ENCODE measurements around the gene IFFO2. TPM values are rescaled to one million over a fixed set of nuclear protein-coding genes. Genes with fewer than 3 reads are reported as not detected.
A peak's percentile ranks its signal among the peaks of the same experiment; 100 is the strongest.

The IFFO2 gene
- total and polyA plus RNA-seq, 2 of the 13 experiments (the other 11 are each of a cell fraction or from before 2014, with no cell fraction given), result 7.3 to 16.7 TPM

DNA sequence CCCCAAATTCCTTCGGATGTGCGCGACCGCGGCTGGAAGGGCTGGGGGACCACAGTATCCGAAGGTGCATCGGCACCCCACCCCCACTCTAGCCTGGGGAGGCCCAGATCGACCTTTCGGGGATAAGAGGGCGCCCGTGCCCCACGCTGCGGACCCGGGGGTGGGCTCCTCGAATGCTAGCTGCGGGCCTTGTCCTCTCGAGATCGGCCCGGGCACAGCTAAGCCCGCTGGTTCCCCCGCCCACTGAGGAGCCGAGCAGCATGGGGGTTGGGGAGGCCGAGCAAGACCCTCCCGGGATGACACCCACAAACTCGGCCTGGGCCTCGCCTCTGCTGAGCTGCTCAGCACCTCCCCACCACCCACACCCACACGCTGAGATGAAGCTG is 653 bp upstream of the IFFO2 start (continued):
- TF ChIP-seq, protein P1, sequence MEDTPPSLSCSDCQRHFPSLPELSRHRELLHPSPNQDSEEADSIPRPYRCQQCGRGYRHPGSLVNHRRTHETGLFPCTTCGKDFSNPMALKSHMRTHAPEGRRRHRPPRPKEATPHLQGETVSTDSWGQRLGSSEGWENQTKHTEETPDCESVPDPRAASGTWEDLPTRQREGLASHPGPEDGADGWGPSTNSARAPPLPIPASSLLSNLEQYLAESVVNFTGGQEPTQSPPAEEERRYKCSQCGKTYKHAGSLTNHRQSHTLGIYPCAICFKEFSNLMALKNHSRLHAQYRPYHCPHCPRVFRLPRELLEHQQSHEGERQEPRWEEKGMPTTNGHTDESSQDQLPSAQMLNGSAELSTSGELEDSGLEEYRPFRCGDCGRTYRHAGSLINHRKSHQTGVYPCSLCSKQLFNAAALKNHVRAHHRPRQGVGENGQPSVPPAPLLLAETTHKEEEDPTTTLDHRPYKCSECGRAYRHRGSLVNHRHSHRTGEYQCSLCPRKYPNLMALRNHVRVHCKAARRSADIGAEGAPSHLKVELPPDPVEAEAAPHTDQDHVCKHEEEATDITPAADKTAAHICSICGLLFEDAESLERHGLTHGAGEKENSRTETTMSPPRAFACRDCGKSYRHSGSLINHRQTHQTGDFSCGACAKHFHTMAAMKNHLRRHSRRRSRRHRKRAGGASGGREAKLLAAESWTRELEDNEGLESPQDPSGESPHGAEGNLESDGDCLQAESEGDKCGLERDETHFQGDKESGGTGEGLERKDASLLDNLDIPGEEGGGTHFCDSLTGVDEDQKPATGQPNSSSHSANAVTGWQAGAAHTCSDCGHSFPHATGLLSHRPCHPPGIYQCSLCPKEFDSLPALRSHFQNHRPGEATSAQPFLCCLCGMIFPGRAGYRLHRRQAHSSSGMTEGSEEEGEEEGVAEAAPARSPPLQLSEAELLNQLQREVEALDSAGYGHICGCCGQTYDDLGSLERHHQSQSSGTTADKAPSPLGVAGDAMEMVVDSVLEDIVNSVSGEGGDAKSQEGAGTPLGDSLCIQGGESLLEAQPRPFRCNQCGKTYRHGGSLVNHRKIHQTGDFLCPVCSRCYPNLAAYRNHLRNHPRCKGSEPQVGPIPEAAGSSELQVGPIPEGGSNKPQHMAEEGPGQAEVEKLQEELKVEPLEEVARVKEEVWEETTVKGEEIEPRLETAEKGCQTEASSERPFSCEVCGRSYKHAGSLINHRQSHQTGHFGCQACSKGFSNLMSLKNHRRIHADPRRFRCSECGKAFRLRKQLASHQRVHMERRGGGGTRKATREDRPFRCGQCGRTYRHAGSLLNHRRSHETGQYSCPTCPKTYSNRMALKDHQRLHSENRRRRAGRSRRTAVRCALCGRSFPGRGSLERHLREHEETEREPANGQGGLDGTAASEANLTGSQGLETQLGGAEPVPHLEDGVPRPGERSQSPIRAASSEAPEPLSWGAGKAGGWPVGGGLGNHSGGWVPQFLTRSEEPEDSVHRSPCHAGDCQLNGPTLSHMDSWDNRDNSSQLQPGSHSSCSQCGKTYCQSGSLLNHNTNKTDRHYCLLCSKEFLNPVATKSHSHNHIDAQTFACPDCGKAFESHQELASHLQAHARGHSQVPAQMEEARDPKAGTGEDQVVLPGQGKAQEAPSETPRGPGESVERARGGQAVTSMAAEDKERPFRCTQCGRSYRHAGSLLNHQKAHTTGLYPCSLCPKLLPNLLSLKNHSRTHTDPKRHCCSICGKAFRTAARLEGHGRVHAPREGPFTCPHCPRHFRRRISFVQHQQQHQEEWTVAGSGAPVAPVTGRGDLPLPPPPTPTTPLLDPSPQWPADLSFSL (CRISPR knock-in tag; IDR thresholded peaks at IDR 0.05), result no peak
- TF ChIP-seq, protein P2, sequence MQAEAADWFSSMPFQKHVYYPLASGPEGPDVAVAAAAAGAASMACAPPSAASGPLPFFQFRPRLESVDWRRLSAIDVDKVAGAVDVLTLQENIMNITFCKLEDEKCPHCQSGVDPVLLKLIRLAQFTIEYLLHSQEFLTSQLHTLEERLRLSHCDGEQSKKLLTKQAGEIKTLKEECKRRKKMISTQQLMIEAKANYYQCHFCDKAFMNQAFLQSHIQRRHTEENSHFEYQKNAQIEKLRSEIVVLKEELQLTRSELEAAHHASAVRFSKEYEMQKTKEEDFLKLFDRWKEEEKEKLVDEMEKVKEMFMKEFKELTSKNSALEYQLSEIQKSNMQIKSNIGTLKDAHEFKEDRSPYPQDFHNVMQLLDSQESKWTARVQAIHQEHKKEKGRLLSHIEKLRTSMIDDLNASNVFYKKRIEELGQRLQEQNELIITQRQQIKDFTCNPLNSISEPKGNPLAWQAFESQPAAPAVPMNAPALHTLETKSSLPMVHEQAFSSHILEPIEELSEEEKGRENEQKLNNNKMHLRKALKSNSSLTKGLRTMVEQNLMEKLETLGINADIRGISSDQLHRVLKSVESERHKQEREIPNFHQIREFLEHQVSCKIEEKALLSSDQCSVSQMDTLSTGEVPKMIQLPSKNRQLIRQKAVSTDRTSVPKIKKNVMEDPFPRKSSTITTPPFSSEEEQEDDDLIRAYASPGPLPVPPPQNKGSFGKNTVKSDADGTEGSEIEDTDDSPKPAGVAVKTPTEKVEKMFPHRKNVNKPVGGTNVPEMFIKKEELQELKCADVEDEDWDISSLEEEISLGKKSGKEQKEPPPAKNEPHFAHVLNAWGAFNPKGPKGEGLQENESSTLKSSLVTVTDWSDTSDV (CRISPR knock-in tag; IDR thresholded peaks at IDR 0.05), result peak; percentile 76; the same call in 1 of the 2 replicates
- TF ChIP-seq, protein P3, sequence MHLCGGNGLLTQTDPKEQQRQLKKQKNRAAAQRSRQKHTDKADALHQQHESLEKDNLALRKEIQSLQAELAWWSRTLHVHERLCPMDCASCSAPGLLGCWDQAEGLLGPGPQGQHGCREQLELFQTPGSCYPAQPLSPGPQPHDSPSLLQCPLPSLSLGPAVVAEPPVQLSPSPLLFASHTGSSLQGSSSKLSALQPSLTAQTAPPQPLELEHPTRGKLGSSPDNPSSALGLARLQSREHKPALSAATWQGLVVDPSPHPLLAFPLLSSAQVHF (CRISPR knock-in tag; IDR thresholded peaks at IDR 0.05), result no peak
- TF ChIP-seq ZNF678 (CRISPR knock-in tag; IDR thresholded peaks at IDR 0.05) (no peak), ZFX (CRISPR knock-in tag; IDR thresholded peaks at IDR 0.05; ENCODE audit: low read depth) (peak; percentile 24; the same call in 1 of the 2 replicates), TAF15 (IDR thresholded peaks at IDR 0.05; ENCODE audit: low read depth, low read length, poor library complexity, severe bottlenecking) (no peak), RORA (CRISPR knock-in tag; IDR thresholded peaks at IDR 0.05) (no peak), HNRNPK (IDR thresholded peaks at IDR 0.05; ENCODE audit: low read depth, low read length, poor library complexity, severe bottlenecking) (no peak), MYC (CRISPR knock-in tag; IDR thresholded peaks at IDR 0.05; ENCODE audit: borderline replicate concordance) (no peak; the same call in 1 of the 2 replicates), U2AF2 (IDR thresholded peaks at IDR 0.05; ENCODE audit: low read depth, low read length) (no peak), NRL (CRISPR knock-in tag; IDR thresholded peaks at IDR 0.05; ENCODE audit: borderline replicate concordance) (0 out of 2 replicates have a peak, but pooled peaks have one; percentile 50), ZNF891 (CRISPR knock-in tag; IDR thresholded peaks at IDR 0.05) (0 out of 2 replicates have a peak, but pooled peaks have one; percentile 45)
- TF ChIP-seq, protein P4, sequence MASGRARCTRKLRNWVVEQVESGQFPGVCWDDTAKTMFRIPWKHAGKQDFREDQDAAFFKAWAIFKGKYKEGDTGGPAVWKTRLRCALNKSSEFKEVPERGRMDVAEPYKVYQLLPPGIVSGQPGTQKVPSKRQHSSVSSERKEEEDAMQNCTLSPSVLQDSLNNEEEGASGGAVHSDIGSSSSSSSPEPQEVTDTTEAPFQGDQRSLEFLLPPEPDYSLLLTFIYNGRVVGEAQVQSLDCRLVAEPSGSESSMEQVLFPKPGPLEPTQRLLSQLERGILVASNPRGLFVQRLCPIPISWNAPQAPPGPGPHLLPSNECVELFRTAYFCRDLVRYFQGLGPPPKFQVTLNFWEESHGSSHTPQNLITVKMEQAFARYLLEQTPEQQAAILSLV (CRISPR knock-in tag; IDR thresholded peaks at IDR 0.05; ENCODE audit: borderline replicate concordance), result 0 out of 2 replicates have a peak, but pooled peaks have one; percentile 11
- TF ChIP-seq, protein P5, sequence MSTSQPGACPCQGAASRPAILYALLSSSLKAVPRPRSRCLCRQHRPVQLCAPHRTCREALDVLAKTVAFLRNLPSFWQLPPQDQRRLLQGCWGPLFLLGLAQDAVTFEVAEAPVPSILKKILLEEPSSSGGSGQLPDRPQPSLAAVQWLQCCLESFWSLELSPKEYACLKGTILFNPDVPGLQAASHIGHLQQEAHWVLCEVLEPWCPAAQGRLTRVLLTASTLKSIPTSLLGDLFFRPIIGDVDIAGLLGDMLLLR (CRISPR knock-in tag; IDR thresholded peaks at IDR 0.05), result no peak
- TF ChIP-seq, protein P6, sequence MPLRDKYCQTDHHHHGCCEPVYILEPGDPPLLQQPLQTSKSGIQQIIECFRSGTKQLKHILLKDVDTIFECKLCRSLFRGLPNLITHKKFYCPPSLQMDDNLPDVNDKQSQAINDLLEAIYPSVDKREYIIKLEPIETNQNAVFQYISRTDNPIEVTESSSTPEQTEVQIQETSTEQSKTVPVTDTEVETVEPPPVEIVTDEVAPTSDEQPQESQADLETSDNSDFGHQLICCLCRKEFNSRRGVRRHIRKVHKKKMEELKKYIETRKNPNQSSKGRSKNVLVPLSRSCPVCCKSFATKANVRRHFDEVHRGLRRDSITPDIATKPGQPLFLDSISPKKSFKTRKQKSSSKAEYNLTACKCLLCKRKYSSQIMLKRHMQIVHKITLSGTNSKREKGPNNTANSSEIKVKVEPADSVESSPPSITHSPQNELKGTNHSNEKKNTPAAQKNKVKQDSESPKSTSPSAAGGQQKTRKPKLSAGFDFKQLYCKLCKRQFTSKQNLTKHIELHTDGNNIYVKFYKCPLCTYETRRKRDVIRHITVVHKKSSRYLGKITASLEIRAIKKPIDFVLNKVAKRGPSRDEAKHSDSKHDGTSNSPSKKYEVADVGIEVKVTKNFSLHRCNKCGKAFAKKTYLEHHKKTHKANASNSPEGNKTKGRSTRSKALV (CRISPR knock-in tag; IDR thresholded peaks at IDR 0.05), result no peak
